SK-MEL-5 (cell line): ENCODE data around the gene CAT. TPM values are rescaled to one million over a fixed set of nuclear protein-coding genes. Genes with fewer than 3 reads are reported as not detected.
A peak's percentile ranks its signal among the peaks of the same experiment; 100 is the strongest.

ENCODE experiments used
- DNase-seq: peaks from one replicate; pipeline ENCODE4 v3.0.0-alpha.2; 2016; ENCODE audit warnings: low read depth, low spot score
- in situ Hi-C: cut with HindIII; loops from 2 replicates; pipeline ENCODE4 v1.10.0; 2016; ENCODE audit warnings: low sequenced_read_pairs, high pct_unique_total_duplicates, low pct_unique_long_range_greater_than_20kb
- small RNA-seq, 2 experiments: library from RNA; depleted of rRNA; stranded (forward); fragments of <200 nt; gene quantifications; one replicate each; pipeline ENCODE3, GENCODE V24; 2014
- total RNA-seq: library from RNA; depleted of rRNA; stranded (reverse); fragments of >200 nt; shearing (Covaris generic); gene quantifications from 2 replicates; pipeline ENCODE4 v1.2.3, GENCODE V29; 2014; rRNA removed

The CAT gene
- total RNA-seq, 1 experiment from 2014 or later, result 105 TPM

DNA sequence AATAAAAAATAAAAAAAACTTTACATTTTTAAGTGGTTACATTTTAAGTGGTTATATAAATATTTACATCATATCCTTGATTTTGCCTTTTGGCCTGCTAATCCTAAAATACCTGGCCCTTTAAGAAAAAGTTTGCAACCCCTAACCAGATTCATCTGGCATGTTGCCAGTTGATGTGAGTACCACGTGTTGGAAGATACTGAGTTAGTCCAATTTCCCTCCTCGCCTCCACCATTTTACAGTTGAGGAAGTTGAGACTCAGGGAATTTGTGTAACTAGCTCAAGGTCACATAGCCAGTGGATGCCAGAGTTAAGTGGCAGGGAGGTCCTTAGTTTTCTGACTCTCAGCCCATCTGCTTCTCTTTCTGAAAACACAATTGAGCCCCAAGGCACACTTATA lies 69.8 kb downstream of the CAT start:
- no peak for DNase-seq
- in situ Hi-C loops, result no loop called here

DNA sequence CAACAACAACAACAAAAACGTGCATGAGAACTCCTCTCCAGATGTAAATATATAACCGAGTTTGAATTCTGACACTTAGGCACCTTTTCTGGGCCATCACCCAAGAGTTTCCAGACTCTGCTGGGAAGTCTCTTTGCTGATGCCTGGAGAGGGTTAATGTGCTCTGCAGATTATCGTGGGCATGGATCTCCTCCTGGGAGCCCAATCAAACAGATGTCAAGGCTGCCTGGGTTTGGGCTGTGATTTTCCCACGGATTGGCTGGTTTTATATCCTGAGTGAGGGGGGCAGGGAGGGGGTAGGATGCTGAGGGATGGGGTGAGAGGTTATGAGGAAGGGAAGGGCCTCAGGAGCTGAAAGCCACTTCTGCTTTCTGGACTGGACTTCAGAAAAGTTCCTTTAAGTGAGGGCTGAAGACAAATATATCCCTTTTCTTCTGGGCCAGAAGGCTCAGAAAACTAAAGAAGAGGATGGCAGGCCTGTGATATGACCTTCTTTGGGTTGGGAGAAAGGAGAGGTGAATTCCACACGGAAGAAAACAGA lies 70.7 kb downstream of the CAT start:
- no peak for DNase-seq
- in situ Hi-C loops, result no loop called here

DNA sequence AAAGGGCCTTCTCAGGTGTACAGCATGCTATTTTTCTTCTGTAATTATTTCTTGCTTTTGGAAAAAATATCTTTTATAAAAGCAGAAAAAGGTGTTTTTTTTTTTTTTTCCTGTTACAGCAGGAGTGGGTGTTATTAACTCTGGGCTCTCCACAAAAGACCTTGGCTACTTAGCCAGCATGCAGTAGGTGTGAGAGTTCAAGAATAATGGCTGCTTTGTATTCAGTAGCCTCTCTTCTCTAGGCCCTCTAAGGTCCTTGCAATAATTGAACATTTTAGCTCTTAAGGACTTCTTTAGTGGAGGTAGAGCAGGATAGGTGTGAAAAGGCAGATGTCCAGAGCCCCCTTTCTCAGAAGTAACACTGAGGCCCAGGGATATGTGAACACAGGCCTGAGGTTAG lies 71.5 kb downstream of the CAT start:
- DNase-seq, result no peak
- in situ Hi-C loops, result no loop called here

DNA sequence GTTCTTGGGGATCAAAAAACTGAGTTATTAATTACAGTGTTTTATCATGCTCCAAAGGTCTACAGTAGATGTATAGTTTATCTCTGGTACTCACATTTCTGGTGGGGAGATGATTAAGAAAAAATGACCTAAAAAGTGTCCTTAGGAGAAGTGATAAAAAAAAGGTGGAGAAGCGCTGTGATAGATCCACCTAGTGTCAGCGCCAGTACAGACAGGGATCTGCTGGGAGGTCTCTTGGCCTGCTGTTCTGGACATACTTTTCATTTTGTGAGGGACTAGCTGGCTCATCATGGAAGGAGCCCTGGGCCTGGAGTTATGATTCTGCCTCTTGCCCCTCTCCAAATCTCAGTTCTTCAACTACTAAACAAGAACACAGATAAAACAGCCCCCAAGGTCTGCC lies 71.9 kb downstream of the CAT start:
- DNase-seq, result no peak
- in situ Hi-C loops, result no loop called here

- in situ Hi-C loops, result no loop called here
- DNase-seq, result peak; percentile 74
Measured at GRCh38 chr11:34512840-34513681, 74.3 kb downstream of the CAT start.

DNA sequence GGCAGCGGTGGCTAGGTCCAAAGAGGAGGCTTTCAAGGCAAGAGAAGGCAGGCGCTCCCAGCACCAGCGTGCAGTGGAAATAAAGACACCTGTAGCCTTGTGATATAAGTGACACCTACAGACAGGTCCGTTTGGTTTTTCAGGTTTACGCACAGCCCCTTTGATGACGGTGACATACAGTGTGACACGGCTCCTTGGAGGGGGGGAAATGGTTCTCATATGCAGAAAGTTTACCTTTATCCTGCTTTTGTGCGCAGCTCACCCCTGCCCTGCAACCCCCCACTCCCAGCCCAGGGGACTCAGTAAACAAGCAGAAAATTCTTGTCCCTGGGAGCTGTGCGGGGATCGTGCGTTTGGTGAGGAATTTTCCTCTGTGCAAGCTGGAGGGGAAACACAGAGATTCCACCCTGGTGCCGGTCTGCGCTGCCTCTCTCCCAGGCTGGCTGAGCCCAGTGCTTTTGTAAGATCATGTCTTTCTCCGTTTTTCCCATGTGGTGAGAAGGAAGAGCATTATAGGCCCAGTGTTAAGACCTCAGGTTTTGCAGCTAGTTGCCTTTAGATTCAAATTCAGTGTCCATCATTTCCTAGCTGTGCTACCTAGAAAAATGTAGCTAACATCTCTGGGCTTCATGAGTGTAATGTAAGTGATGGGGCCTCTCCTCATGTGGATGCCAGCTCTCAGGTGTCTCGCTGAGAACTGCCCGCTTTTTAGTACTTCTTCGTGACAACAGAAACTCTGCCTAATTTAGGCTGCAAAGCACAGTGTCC lies 75.1 kb downstream of the CAT start, which contains the start of gene ELF5:
ELF5 (minus strand) TSS at position 113 of the 768 bp plus-strand sequence. CDS start 8,045 bp downstream, outside the sequence.
- in situ Hi-C loops, result no loop called here
- DNase-seq, result no peak

DNA sequence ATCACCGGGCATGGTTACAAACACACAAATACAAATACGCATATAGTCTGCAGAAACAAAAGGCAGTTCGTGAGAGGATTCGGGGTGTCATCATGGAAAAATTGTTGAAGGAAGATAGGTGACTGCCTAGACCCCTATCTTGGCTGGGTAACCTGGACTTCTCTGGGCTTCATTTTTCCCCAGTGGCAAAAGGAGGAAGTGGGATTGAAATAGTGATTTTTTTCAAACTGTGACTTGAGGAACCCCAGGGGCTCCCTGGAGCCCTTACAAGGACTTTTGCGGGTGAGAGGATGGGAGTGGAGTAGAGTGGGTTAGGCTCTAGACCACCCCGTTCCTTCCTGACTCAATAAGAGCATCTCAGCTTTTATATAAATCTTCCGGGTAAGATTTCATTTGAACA lies 75.9 kb downstream of the CAT start:
- in situ Hi-C loops, result no loop called here
- DNase-seq, result no peak

GRCh38 chr11:34516247-34517040 lies 77.7 kb downstream of the CAT start:
- no peak for DNase-seq
- in situ Hi-C loops, result no loop called here

DNA sequence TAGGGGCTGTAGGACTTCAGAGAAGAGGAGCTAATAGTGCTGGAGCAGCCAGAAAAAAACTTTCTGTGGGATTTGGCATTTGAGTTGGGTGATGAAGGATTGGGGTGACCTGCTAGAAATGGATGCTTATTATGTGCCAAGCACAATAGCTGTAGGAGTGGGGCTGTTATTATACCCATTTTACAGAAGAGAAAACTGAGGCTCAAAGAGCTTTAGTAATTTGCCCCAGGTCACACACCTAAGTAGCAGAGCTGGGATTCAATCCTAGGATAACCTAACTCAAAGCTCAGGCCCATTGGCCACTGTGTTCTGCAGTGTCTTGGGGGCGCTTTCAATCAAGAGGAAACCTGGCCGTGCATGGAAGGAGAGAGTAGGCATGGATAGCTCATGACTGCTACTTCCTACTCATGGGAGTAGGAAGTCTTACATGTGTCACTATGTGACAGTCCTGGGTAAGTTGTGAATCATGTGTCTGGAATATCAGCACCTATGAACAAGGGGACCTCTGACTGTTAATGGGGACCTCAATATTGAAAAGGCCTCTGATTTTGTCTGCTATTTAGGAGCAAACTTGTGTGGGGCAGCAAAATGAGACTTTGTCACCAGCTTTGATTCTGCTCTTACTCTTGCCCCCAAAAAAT lies 81.0 kb downstream of the CAT start:
- no peak for DNase-seq
- in situ Hi-C loops, result no loop called here

DNA sequence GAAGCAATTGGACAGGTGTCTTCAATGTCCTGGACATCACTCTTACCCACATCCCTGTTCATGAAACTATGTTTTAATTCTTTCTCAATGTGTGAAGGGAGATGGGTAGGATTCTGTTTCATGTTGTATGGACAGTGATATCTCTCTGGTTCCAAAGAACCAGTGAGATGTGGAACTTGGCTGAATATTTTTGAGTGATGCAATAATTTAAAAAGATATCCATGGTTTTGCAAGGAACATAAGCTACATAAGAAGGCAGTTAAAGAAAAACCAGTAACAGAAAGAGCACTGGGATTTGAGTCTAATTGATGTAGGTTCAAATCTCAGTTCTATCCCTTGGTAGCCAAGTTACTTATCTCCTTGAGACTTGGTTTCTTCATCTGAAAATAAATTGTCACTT lies 82.5 kb downstream of the CAT start:
- DNase-seq, result no peak
- in situ Hi-C loops, result no loop called here

Small RNAs within 50 kb of the gene (small RNA-seq; reads per million reads assigned to genes)
- gene AL035079.1, result 0 reads per million in 2 experiments

Other genes with a start within 250 kb of the CAT start
- gene ABTB2, start 80.9 kb upstream of the CAT start, total RNA-seq, result 3.3 and 4.2 TPM in 2 replicates
- gene ELF5, start 74.9 kb downstream of the CAT start, total RNA-seq, result not detected in 2 replicates
- gene EHF, start 182.2 kb downstream of the CAT start, total RNA-seq, result 0.13 and 0.16 TPM in 2 replicates